GM12891 (cell line): Measurements from ENCODE around the gene DNAJC13.

Source experiments
- POLR2A ChIP-seq: IDR thresholded peaks from 2 replicates; pipeline ENCODE4 v1.6.1; 2011; ENCODE audit warnings: low read depth, low read length, control low read depth
- POLR2AphosphoS5 ChIP-seq: IDR thresholded peaks from 2 replicates; pipeline ENCODE4 v1.6.1; 2011; ENCODE audit warnings: low read depth, low read length, control low read depth
- POU2F2 ChIP-seq: IDR thresholded peaks from 2 replicates; pipeline ENCODE4 v1.6.1; 2011; ENCODE audit warnings: low read depth, mild to moderate bottlenecking, control low read depth, low read length, moderate library complexity
- TAF1 ChIP-seq: IDR thresholded peaks from 2 replicates; pipeline ENCODE4 v1.6.1; 2011; ENCODE audit warnings: low read depth, low read length, control low read depth

- TF ChIP-seq POLR2AphosphoS5 (no peak), POLR2A (no peak), TAF1 (no peak), POU2F2 (no peak)
Observed at GRCh38 chr3:132395126-132395525, 22.2 kb upstream of the DNAJC13 start.
